ENCODE measurements around the gene ATP7A.
"Not testable (repeated sequence)": the region's sequence is repeated elsewhere in the genome, so short reads cannot be mapped to it uniquely, and the experiment has no call there.

DNA sequence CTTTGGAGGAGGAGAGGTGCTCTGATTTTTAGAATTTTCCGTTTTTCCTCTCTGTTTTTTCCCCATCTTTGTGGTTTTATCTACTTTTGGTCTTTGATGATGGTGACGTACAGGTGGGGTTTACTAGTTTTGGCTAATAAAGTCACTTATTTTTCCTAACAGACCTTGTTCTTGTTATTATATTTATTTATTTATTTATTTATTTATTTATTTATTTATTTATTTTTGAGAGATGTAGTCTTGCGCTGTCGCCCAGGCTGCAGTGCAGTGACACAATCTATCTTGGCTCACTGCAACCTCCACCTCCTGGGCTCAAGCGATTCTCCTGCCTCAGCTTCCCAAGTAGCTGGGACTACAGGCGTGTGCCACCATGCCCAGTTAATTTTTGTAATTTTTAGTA is 170.9 kb downstream of the ATP7A start:
- TF ChIP-seq, protein P1, sequence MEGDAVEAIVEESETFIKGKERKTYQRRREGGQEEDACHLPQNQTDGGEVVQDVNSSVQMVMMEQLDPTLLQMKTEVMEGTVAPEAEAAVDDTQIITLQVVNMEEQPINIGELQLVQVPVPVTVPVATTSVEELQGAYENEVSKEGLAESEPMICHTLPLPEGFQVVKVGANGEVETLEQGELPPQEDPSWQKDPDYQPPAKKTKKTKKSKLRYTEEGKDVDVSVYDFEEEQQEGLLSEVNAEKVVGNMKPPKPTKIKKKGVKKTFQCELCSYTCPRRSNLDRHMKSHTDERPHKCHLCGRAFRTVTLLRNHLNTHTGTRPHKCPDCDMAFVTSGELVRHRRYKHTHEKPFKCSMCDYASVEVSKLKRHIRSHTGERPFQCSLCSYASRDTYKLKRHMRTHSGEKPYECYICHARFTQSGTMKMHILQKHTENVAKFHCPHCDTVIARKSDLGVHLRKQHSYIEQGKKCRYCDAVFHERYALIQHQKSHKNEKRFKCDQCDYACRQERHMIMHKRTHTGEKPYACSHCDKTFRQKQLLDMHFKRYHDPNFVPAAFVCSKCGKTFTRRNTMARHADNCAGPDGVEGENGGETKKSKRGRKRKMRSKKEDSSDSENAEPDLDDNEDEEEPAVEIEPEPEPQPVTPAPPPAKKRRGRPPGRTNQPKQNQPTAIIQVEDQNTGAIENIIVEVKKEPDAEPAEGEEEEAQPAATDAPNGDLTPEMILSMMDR (conservative IDR thresholded peaks at IDR 0.05; ENCODE audit: low read length) = not testable (repeated sequence)
- TF ChIP-seq EZH2phosphoT487 (IDR thresholded peaks at IDR 0.05; ENCODE audit: borderline replicate concordance) = not testable (repeated sequence)
